ENCODE results near the gene GPX4. TPM values are rescaled to one million over a fixed set of nuclear protein-coding genes. Genes with fewer than 3 reads are reported as not detected.
A peak's percentile ranks its signal among the peaks of the same experiment; 100 is the strongest.
"Not testable (repeated sequence)": the region's sequence is repeated elsewhere in the genome, so short reads cannot be mapped to it uniquely, and the experiment has no call there.

Gene GPX4
- total RNA-seq, 1 donor from 2014 or later, result 387 TPM

GRCh38 chr19:1113030-1113985 lies 9.5 kb downstream of the GPX4 start:
- ATAC-seq (peak; percentile 91), DNase-seq (peak; percentile 97)
- H3K36me3 ChIP-seq, result peaks cover 94% of the 10 kb centered on the region
- H3K27me3 ChIP-seq, result no peaks in the 10 kb centered on the region
- TF ChIP-seq CTCF (IDR thresholded peaks at IDR 0.05), result peak; percentile 89
- intact Hi-C loops (cut with DNase I), result loop anchor here (5.0 kb wide), 1 partner anchor 79 kb away; no protein-coding TSS in a partner anchor
- peak overlapping the region; percentile 74 for H3K27ac ChIP-seq
- H3K4me3 ChIP-seq, result peak overlapping the region; percentile 14
- peaks cover 11% of the 10 kb centered on the region for H3K4me1 ChIP-seq
- H3K9me3 ChIP-seq, result no peaks in the 10 kb centered on the region

GRCh38 chr19:1113986-1114483 lies 10.2 kb downstream of the GPX4 start:
- peak overlapping the region; percentile 74 for H3K27ac ChIP-seq
- ATAC-seq (no peak), DNase-seq (no peak)
- H3K27me3 ChIP-seq, result no peaks in the 10 kb centered on the region
- H3K4me1 ChIP-seq, result peaks cover 11% of the 10 kb centered on the region
- H3K9me3 ChIP-seq, result no peaks in the 10 kb centered on the region
- no peak overlapping the region for H3K4me3 ChIP-seq
- H3K36me3 ChIP-seq, result peaks cover 94% of the 10 kb centered on the region
- no peak for TF ChIP-seq CTCF (IDR thresholded peaks at IDR 0.05)
- intact Hi-C loops (cut with DNase I), result loop anchor here (5.0 kb wide), 1 partner anchor 78 kb away; no protein-coding TSS in a partner anchor

GRCh38 chr19:1114728-1115127 lies 10.9 kb downstream of the GPX4 start:
- not testable (repeated sequence) for H3K27ac ChIP-seq, ATAC-seq, DNase-seq, H3K27me3 ChIP-seq, H3K9me3 ChIP-seq, H3K4me3 ChIP-seq
- intact Hi-C loops (cut with DNase I), result loop anchor here (5.0 kb wide), 1 partner anchor 78 kb away; no protein-coding TSS in a partner anchor
- Histone ChIP-seq H3K4me1 (peaks cover 11% of the 10 kb centered on the region), H3K36me3 (peaks cover 94% of the 10 kb centered on the region)

GRCh38 chr19:1115646-1116420 lies 12.0 kb downstream of the GPX4 start:
- Histone ChIP-seq H3K27me3 (no peaks in the 10 kb centered on the region), H3K4me3 (no peak overlapping the region), H3K27ac (no peak overlapping the region), H3K4me1 (peaks cover 11% of the 10 kb centered on the region), H3K36me3 (peaks cover 94% of the 10 kb centered on the region), H3K9me3 (no peaks in the 10 kb centered on the region)
- no peak for TF ChIP-seq CTCF (IDR thresholded peaks at IDR 0.05)
- ATAC-seq, result no peak
- intact Hi-C loops (cut with DNase I), result no loop called here
- no peak for DNase-seq

GRCh38 chr19:1116726-1117581 lies 13.2 kb downstream of the GPX4 start:
- DNase-seq (no peak), ATAC-seq (no peak)
- peaks cover 11% of the 10 kb centered on the region for H3K4me1 ChIP-seq
- H3K27ac ChIP-seq, result no peak overlapping the region
- no peaks in the 10 kb centered on the region for H3K27me3 ChIP-seq
- no peaks in the 10 kb centered on the region for H3K9me3 ChIP-seq
- TF ChIP-seq CTCF (IDR thresholded peaks at IDR 0.05), result no peak
- peaks cover 97% of the 10 kb centered on the region for H3K36me3 ChIP-seq
- intact Hi-C loops (cut with DNase I), result no loop called here
- no peak overlapping the region for H3K4me3 ChIP-seq

All from upper lobe of right lung (tissue), 1 donor.